GM12878 (cell line): ENCODE measurements around the gene VNN1. TPM values are rescaled to one million over a fixed set of nuclear protein-coding genes. Genes with fewer than 3 reads are reported as not detected.

Experiments
- ATAC-seq: fragments of 200-7000 bp; cut with Tn5 transposase; 3 replicates; pipeline ENCODE4 v1.9.1; 2020; ENCODE audit warnings: mild to moderate bottlenecking, moderate library complexity
- BruUV-seq: library from RNA; stranded (reverse); fragments of 400-500 nt; replicated peaks from 2 replicates; lab custom pipeline; 2021; lab: Mats Ljungman, UMichigan
- CTCF ChIA-PET: fragments of 300-600 bp; sonication (Branson Sonifier 250); formaldehyde crosslinking; extraction: SDS; loops from one replicate; lab custom pipeline; 2021; ENCODE audit warnings: inconsistent platforms; lab: Yijun Ruan, JAX
- POLR2A ChIA-PET: fragments of 350-600 bp; formaldehyde crosslinking; extraction: SDS; loops from one replicate; lab custom pipeline; 2021; ENCODE audit warnings: inconsistent platforms; lab: Charles Lee
- RAD21 ChIA-PET: fragments of 300-600 bp; sonication (Branson Sonifier 250); formaldehyde crosslinking; loops from one replicate; lab custom pipeline; 2023; ENCODE audit warnings: antibody characterized with exemption; ENCODE audit not compliant: unreplicated experiment; lab: Charles Lee
- SMC1A ChIA-PET: fragments of 300-600 bp; sonication (Branson Sonifier 250); formaldehyde crosslinking; loops from one replicate; lab custom pipeline; 2023; ENCODE audit not compliant: unreplicated experiment, uncharacterized antibody; lab: Charles Lee
- DNase-seq: peaks from one replicate; pipeline ENCODE4 v3.0.0-alpha.2; 2011; ENCODE audit warnings: low read depth, low spot score
- FAIRE-seq: peaks from 3 replicates; lab custom pipeline; 2011; peaks lifted over from hg19 to GRCh38; lab: Jason Lieb, UNC
- H2AFZ ChIP-seq: 2 replicates; pipeline ENCODE4 v1.6.0; 2011; ENCODE audit warnings: low read depth, low read length, control low read depth; ENCODE audit not compliant: control insufficient read depth
- H3K27ac ChIP-seq: 2 replicates; pipeline ENCODE4 v1.5.1; 2011; ENCODE audit warnings: control low read depth; ENCODE audit not compliant: control insufficient read depth, insufficient read depth
- H3K27me3 ChIP-seq, 2 experiments: replicated peaks in 1 of 2; 2 replicates each; pipeline versions ENCODE4 v1.6.0 to v1.6.1; 2011; ENCODE audit warnings: low read length in 1 of 2; ENCODE audit not compliant: control insufficient read depth in 2 of 2, insufficient read depth in 2 of 2
- H3K36me3 ChIP-seq, 2 experiments: 2 replicates each; pipeline ENCODE4 v1.5.1; 2011; ENCODE audit warnings: low read length in 1 of 2; ENCODE audit not compliant: control insufficient read depth in 2 of 2, insufficient read depth in 2 of 2
- H3K4me1 ChIP-seq: 2 replicates; pipeline ENCODE4 v1.6.1; 2011; ENCODE audit warnings: mild to moderate bottlenecking, low read length, moderate library complexity, mixed read lengths; ENCODE audit not compliant: control insufficient read depth, insufficient read depth
- H3K4me2 ChIP-seq: 2 replicates; pipeline ENCODE4 v1.6.0; 2011; ENCODE audit warnings: control low read depth; ENCODE audit not compliant: control insufficient read depth, insufficient read depth
- H3K4me3 ChIP-seq: fragments of 200-600 bp; sonication (generic); 2 replicates; pipeline ENCODE4 v1.5.1; 2016
- H3K79me2 ChIP-seq: 2 replicates; pipeline ENCODE4 v1.6.0; 2011; ENCODE audit warnings: low read length; ENCODE audit not compliant: control insufficient read depth, insufficient read depth
- H3K9ac ChIP-seq: 2 replicates; pipeline ENCODE4 v1.8.0; 2011; ENCODE audit warnings: low read length, control low read depth, mixed read lengths; ENCODE audit not compliant: control insufficient read depth, insufficient read depth
- H3K9me3 ChIP-seq: replicated peaks from 3 replicates; pipeline ENCODE4 v1.5.1; 2011; ENCODE audit warnings: mild to moderate bottlenecking, low read length; ENCODE audit not compliant: control insufficient read depth, insufficient read depth
- H4K20me1 ChIP-seq: 2 replicates; pipeline ENCODE4 v1.6.0; 2011; ENCODE audit not compliant: control insufficient read depth, insufficient read depth
- BCL3 ChIP-seq: IDR thresholded peaks from 2 replicates; pipeline ENCODE4 v1.6.1; 2011; ENCODE audit warnings: borderline replicate concordance, low read depth, mild to moderate bottlenecking, moderate library complexity, low read length; ENCODE audit not compliant: insufficient read depth, poor library complexity, severe bottlenecking
- CEBPZ ChIP-seq: fragments of 150-350 bp; IDR thresholded peaks from 2 replicates; pipeline ENCODE4 v1.6.1; 2016; ENCODE audit warnings: low read depth, low read length
- CHD2 ChIP-seq: IDR thresholded peaks from 2 replicates; pipeline ENCODE4 v1.6.1; 2011; ENCODE audit warnings: low read depth, low read length, improper control_type of control experiment, borderline replicate concordance
- HDGF ChIP-seq: fragments of 450-650 bp; IDR thresholded peaks from 2 replicates; pipeline ENCODE4 v1.6.1; 2016; ENCODE audit warnings: antibody characterized with exemption
- MLLT1 ChIP-seq: fragments of 450-650 bp; IDR thresholded peaks from 2 replicates; pipeline ENCODE4 v1.6.1; 2016; ENCODE audit warnings: mild to moderate bottlenecking
- MYC ChIP-seq: IDR thresholded peaks from 2 replicates; pipeline ENCODE4 v1.6.1; 2011; ENCODE audit warnings: mild to moderate bottlenecking, low read length, moderate library complexity, inconsistent platforms; ENCODE audit not compliant: insufficient read depth, insufficient replicate concordance, insufficient read length, severe bottlenecking
- PAX8 ChIP-seq: fragments of 450-650 bp; IDR thresholded peaks from 2 replicates; pipeline ENCODE4 v1.6.1; 2017; ENCODE audit warnings: mild to moderate bottlenecking, moderate library complexity
- RUNX3 ChIP-seq: IDR thresholded peaks from 2 replicates; pipeline ENCODE4 v1.6.1; 2012; ENCODE audit warnings: low read length, inconsistent platforms
- SMARCA5 ChIP-seq: fragments of 450-650 bp; IDR thresholded peaks from 2 replicates; pipeline ENCODE4 v1.6.1; 2017; ENCODE audit warnings: mild to moderate bottlenecking
- SP1 ChIP-seq: IDR thresholded peaks from one replicate; pipeline ENCODE4 v1.6.1; 2011; ENCODE audit warnings: low read depth, low read length
- WRNIP1 ChIP-seq: IDR thresholded peaks from 2 replicates; pipeline ENCODE4 v1.6.1; 2011; ENCODE audit warnings: low read depth, low read length, improper control_type of control experiment, borderline replicate concordance
- YBX1 ChIP-seq: fragments of 450-650 bp; IDR thresholded peaks from 2 replicates; pipeline ENCODE4 v1.6.1; 2016; ENCODE audit warnings: antibody characterized with exemption
- ZBTB40 ChIP-seq: fragments of 450-650 bp; IDR thresholded peaks from 2 replicates; pipeline ENCODE4 v1.6.1; 2016; ENCODE audit warnings: mild to moderate bottlenecking, moderate library complexity, borderline replicate concordance
- WGBS: methylation state at CpG from one replicate; pipeline ENCODE4 v1.1.6; 2016; ENCODE audit warnings: low lambda C conversion rate; ENCODE audit not compliant: insufficient replicate concordance, insufficient coverage; ENCODE audit errors: missing lambda C conversion rate; 5-methylcytosine and 5-hydroxymethylcytosine counted together
- in situ Hi-C: fragments of 300-500 bp; cut with MboI; formaldehyde crosslinking; loops from 9 replicates; pipeline ENCODE4 v1.14.3; 2018; ENCODE audit warnings: mixed read lengths
- intact Hi-C: fragments of 100-400 bp; cut with micrococcal nuclease; formaldehyde crosslinking; loops from one replicate; pipeline ENCODE4 v1.14.2; 2022; ENCODE audit not compliant: unreplicated experiment
- polyA plus RNA-seq, 11 experiments: library from polyadenylated mRNA; depleted of rRNA in 4 of 11; unstranded in 6 of 11; stranded (reverse) in 5 of 11; fragments of >200 nt; fragmentation: Nextera tagmentation in 4 of 11; fragmentation: Illumina TruSeq in 1 of 11; extraction: Ambion mirVana in 4 of 11; extraction: Trizol in 1 of 11; gene quantifications; 1 replicate in 1 of 11; 2 replicates in 10 of 11; pipeline versions ENCODE4 v1.2.1 to v1.2.3, GENCODE V29; 2011 to 2016; ENCODE audit warnings: inconsistent platforms in 2 of 11, missing spikeins in 2 of 11, low read depth in 1 of 11
- total RNA-seq, 4 experiments: library from RNA; depleted of rRNA in 3 of 4; stranded (reverse); fragments of >200 nt in 3 of 4; fragmentation: Illumina TruSeq in 1 of 4; extraction: Trizol in 1 of 4; gene quantifications; 2 replicates each; pipeline versions ENCODE4 v1.2.1 to v1.2.3, GENCODE V29; 2013 to 2021

The VNN1 gene
- total and polyA plus RNA-seq, 10 of the 15 experiments (the other 5 are each of a cell fraction or from before 2014, with no cell fraction given) = not detected

GRCh38 chr6:132664309-132665034, 49.4 kb downstream of the VNN1 start:
- intact Hi-C loops = loop anchor here (10.0 kb wide), 1 partner anchor 380 kb away; no protein-coding TSS in a partner anchor
- H3K79me2 ChIP-seq = no peaks in the 10 kb centered on the region
- H3K4me3 ChIP-seq = no peak overlapping the region
- no peak for DNase-seq
- H3K27ac ChIP-seq = no peak overlapping the region
- SMC1A ChIA-PET = no interaction called here
- no peak for FAIRE-seq
- H3K9me3 ChIP-seq = no peaks in the 10 kb centered on the region
- in situ Hi-C loops = no loop called here
- BruUV-seq = no TSS peak
- H3K9ac ChIP-seq = no peak overlapping the region
- RAD21 ChIA-PET = no interaction called here
- ATAC-seq = no peak
- H3K4me1 ChIP-seq = no peaks in the 10 kb centered on the region
- no peak overlapping the region for H3K4me2 ChIP-seq
- no peak overlapping the region for H2AFZ ChIP-seq
- no peaks in the 10 kb centered on the region for H4K20me1 ChIP-seq
- CTCF ChIA-PET = no interaction called here
- POLR2A ChIA-PET = no interaction called here
- H3K27me3 ChIP-seq = no peaks in the 10 kb centered on the region; a peak in 1 of 4 replicates
- WGBS = 92% methylated on average over 1 of the region's 1 CpG
- no peaks in the 10 kb centered on the region for H3K36me3 ChIP-seq
- TF ChIP-seq PAX8 (no peak), SP1 (no peak), CHD2 (no peak), WRNIP1 (no peak), CEBPZ (no peak), ZBTB40 (no peak), MYC (no peak), SMARCA5 (no peak), BCL3 (no peak), MLLT1 (no peak), RUNX3 (no peak), HDGF (no peak), YBX1 (no peak)
